Natural killer cell (primary cell): ENCODE data around the gene SLC9A7. TPM values are rescaled to one million over a fixed set of nuclear protein-coding genes. Genes with fewer than 3 reads are reported as not detected.

Experiments used
- ATAC-seq, 3 donors: fragments of 150-1000 bp in 2 of 3; fragments of 200-7000 bp in 1 of 3; cut with Tn5 transposase; 1 replicate in 1 of 3; 2 replicates in 2 of 3; pipeline ENCODE4 v1.10.0; 2021; ENCODE audit warnings: mild to moderate bottlenecking in 2 of 3, moderate library complexity in 2 of 3
- DNase-seq, 2 donors: peaks; one replicate each; pipeline versions ENCODE4 v3.0.0 to v3.0.0-alpha.2; 2013 to 2021; ENCODE audit warnings: mixed read lengths in 1 of 2
- H3K27ac ChIP-seq: one replicate; pipeline ENCODE4 v1.5.1; 2013; ENCODE audit warnings: mild to moderate bottlenecking, low read length
- H3K27me3 ChIP-seq: one replicate; pipeline ENCODE4 v1.6.1; 2013; ENCODE audit warnings: low read length; ENCODE audit not compliant: control insufficient read depth, insufficient read depth
- H3K36me3 ChIP-seq: one replicate; pipeline ENCODE4 v1.6.1; 2013; ENCODE audit warnings: low read length; ENCODE audit not compliant: control insufficient read depth, insufficient read depth
- H3K4me1 ChIP-seq: one replicate; pipeline ENCODE4 v1.6.1; 2013; ENCODE audit warnings: low read length; ENCODE audit not compliant: control insufficient read depth, insufficient read depth
- H3K4me3 ChIP-seq: one replicate; pipeline ENCODE4 v1.5.1; 2013; ENCODE audit warnings: low read length
- H3K9me3 ChIP-seq: one replicate; pipeline ENCODE4 v1.6.1; 2013; ENCODE audit warnings: low read length; ENCODE audit not compliant: control insufficient read depth, insufficient read depth
- H3K27ac Mint-ChIP-seq, 2 donors: one replicate each; pipeline ENCODE4 v1.8.0; 2022; ENCODE audit warnings: mild to moderate bottlenecking in 2 of 2, mixed read lengths in 2 of 2, moderate library complexity in 1 of 2
- H3K27me3 Mint-ChIP-seq, 2 donors: one replicate each; pipeline ENCODE4 v1.8.0; 2022; ENCODE audit warnings: low read depth in 2 of 2, mixed read lengths in 2 of 2
- H3K36me3 Mint-ChIP-seq: one replicate; pipeline ENCODE4 v1.8.0; 2022; ENCODE audit warnings: mixed read lengths
- H3K4me1 Mint-ChIP-seq, 2 donors: one replicate each; pipeline ENCODE4 v1.8.0; 2022; ENCODE audit warnings: mixed read lengths in 2 of 2
- H3K4me3 Mint-ChIP-seq: one replicate; pipeline ENCODE4 v1.8.0; 2022; ENCODE audit warnings: mild to moderate bottlenecking, moderate library complexity, mixed read lengths
- H3K9me3 Mint-ChIP-seq, 2 donors: one replicate each; pipeline ENCODE4 v1.8.0; 2022; ENCODE audit warnings: mixed read lengths in 2 of 2
- WGBS: methylation state at CpG from one replicate; pipeline ENCODE4 v1.1.7; 2013; ENCODE audit warnings: missing lambda C conversion rate; ENCODE audit not compliant: insufficient coverage; 5-methylcytosine and 5-hydroxymethylcytosine counted together
- intact Hi-C: fragments of 100-400 bp; cut with micrococcal nuclease; formaldehyde crosslinking; loops from one replicate; pipeline ENCODE4 v1.14.2; 2022
- total RNA-seq, 4 donors: library from RNA; stranded (reverse); fragments of 120-200 nt in 1 of 4; gene quantifications; one replicate each; pipeline versions ENCODE4 v1.2.3 to v1.2.4, GENCODE V29; 2013 to 2022
- TF ChIP-seq, protein P1 (sequence below): fragments of 200-600 bp; IDR thresholded peaks from one replicate; pipeline ENCODE4 v1.8.0; 2022; ENCODE audit warnings: antibody characterized with exemption

SLC9A7 gene
- total RNA-seq, 3 donors from 2014 or later (not counting 1 experiment from before 2014, with no cell fraction given): 0.39 to 1.1 (median 0.75) TPM

GRCh38 chrX:46575991-46576392 lies 182.9 kb downstream of the SLC9A7 start:
- Mint-ChIP-seq H3K36me3 (no peaks in the 10 kb centered on the region), H3K4me3 (peak overlapping the region; percentile 37), H3K27ac (peak overlapping the region in 1 of 2 donors; percentile 42), H3K4me1 (peaks cover 20 to 32% of the 10 kb centered on the region in 2 donors), H3K9me3 (no peaks in the 10 kb centered on the region), H3K27me3 (no peaks in the 10 kb centered on the region)
- ATAC-seq (no peak), DNase-seq (no peak)
- no peak overlapping the region for H3K27ac ChIP-seq
- TF ChIP-seq, protein P1, sequence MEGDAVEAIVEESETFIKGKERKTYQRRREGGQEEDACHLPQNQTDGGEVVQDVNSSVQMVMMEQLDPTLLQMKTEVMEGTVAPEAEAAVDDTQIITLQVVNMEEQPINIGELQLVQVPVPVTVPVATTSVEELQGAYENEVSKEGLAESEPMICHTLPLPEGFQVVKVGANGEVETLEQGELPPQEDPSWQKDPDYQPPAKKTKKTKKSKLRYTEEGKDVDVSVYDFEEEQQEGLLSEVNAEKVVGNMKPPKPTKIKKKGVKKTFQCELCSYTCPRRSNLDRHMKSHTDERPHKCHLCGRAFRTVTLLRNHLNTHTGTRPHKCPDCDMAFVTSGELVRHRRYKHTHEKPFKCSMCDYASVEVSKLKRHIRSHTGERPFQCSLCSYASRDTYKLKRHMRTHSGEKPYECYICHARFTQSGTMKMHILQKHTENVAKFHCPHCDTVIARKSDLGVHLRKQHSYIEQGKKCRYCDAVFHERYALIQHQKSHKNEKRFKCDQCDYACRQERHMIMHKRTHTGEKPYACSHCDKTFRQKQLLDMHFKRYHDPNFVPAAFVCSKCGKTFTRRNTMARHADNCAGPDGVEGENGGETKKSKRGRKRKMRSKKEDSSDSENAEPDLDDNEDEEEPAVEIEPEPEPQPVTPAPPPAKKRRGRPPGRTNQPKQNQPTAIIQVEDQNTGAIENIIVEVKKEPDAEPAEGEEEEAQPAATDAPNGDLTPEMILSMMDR: no peak
- no peaks in the 10 kb centered on the region for H3K27me3 ChIP-seq
- peaks cover 31% of the 10 kb centered on the region for H3K4me1 ChIP-seq
- intact Hi-C loops: no loop called here
- WGBS: 25% methylated on average over 6 of the region's 6 CpGs
- no peak overlapping the region for H3K4me3 ChIP-seq
- no peaks in the 10 kb centered on the region for H3K9me3 ChIP-seq
- no peaks in the 10 kb centered on the region for H3K36me3 ChIP-seq

GRCh38 chrX:46575586-46575985 lies 183.3 kb downstream of the SLC9A7 start:
- DNase-seq (no peak), ATAC-seq (no peak)
- no peaks in the 10 kb centered on the region for H3K9me3 ChIP-seq
- Mint-ChIP-seq H3K36me3 (no peaks in the 10 kb centered on the region), H3K27me3 (no peaks in the 10 kb centered on the region), H3K9me3 (no peaks in the 10 kb centered on the region), H3K4me1 (peaks cover 20 to 32% of the 10 kb centered on the region in 2 donors), H3K27ac (no peak overlapping the region), H3K4me3 (peak overlapping the region; percentile 37)
- H3K27ac ChIP-seq: no peak overlapping the region
- H3K27me3 ChIP-seq: no peaks in the 10 kb centered on the region
- H3K4me3 ChIP-seq: peak overlapping the region; percentile 24
- TF ChIP-seq, protein P1: no peak
- intact Hi-C loops: no loop called here
- peaks cover 31% of the 10 kb centered on the region for H3K4me1 ChIP-seq
- WGBS: 45% methylated on average over 6 of the region's 6 CpGs
- H3K36me3 ChIP-seq: no peaks in the 10 kb centered on the region

DNA sequence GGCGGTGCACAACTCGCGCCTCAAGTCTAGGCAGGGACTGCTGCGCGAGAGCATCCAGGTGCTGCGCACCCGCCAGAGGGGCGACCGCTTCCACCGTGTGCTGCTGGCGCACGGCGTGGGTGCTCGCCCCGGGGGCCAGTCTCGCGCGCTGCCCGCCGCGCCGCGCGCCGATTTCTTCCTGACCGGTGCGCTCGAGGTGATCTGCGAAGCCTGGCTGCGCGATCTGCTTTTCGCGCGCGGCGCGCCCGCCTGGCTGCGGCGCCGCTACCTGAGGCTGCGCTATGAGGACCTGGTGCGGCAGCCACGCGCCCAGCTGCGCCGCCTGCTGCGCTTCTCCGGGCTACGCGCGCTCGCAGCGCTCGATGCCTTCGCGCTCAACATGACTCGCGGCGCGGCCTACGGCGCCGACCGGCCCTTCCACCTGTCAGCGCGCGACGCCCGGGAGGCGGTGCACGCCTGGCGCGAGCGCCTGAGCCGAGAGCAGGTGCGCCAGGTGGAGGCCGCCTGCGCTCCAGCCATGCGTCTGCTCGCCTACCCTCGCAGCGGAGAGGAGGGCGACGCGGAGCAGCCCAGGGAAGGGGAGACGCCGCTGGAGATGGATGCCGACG lies 184.0 kb downstream of the SLC9A7 start:
- Mint-ChIP-seq H3K27ac (no peak overlapping the region), H3K9me3 (no peaks in the 10 kb centered on the region), H3K4me3 (peak overlapping the region; percentile 86), H3K27me3 (no peaks in the 10 kb centered on the region), H3K36me3 (no peaks in the 10 kb centered on the region), H3K4me1 (peaks cover 20 to 32% of the 10 kb centered on the region in 2 donors)
- WGBS: under 1% methylated on average over 90 of the region's 90 CpGs
- Histone ChIP-seq H3K27ac (no peak overlapping the region), H3K4me3 (peak overlapping the region; percentile 66), H3K4me1 (peaks cover 31% of the 10 kb centered on the region), H3K27me3 (no peaks in the 10 kb centered on the region), H3K9me3 (no peaks in the 10 kb centered on the region), H3K36me3 (no peaks in the 10 kb centered on the region)
- TF ChIP-seq, protein P1: no peak
- ATAC-seq (peak in 2 of 3 donors; percentile 14 to 18), DNase-seq (peak; percentile 17 to 73)
- intact Hi-C loops: loop anchor here (5.0 kb wide), 1 partner anchor 62 kb away; no protein-coding TSS in a partner anchor
